Osteoblast (primary cell): ENCODE measurements around the gene RAB11FIP5. TPM values are rescaled to one million over a fixed set of nuclear protein-coding genes. Genes with fewer than 3 reads are reported as not detected.

Experiments used
- DNase-seq: peaks from one replicate; pipeline ENCODE4 v3.0.0; 2011; ENCODE audit warnings: low spot score, mixed read lengths; ENCODE audit not compliant: insufficient read length; ENCODE audit errors: missing footprints
- H2AFZ ChIP-seq: 2 replicates; pipeline ENCODE4 v1.6.0; 2011; ENCODE audit warnings: mild to moderate bottlenecking, low read length
- H3K27ac ChIP-seq: 2 replicates; pipeline ENCODE4 v1.5.1; 2011; ENCODE audit warnings: mild to moderate bottlenecking, low read depth, low read length, moderate library complexity
- H3K27me3 ChIP-seq: 2 replicates; pipeline ENCODE4 v1.6.0; 2012; ENCODE audit warnings: mild to moderate bottlenecking, control low read depth, inconsistent platforms, low read length, moderate library complexity; ENCODE audit not compliant: insufficient read depth
- H3K36me3 ChIP-seq: 2 replicates; pipeline ENCODE4 v1.5.1; 2011; ENCODE audit warnings: mild to moderate bottlenecking, low read length, control low read depth, moderate library complexity; ENCODE audit not compliant: insufficient read depth
- H3K4me1 ChIP-seq: 2 replicates; pipeline ENCODE4 v1.5.1; 2011; ENCODE audit warnings: mild to moderate bottlenecking, low read length, control low read depth, moderate library complexity; ENCODE audit not compliant: insufficient read depth
- H3K4me2 ChIP-seq: 2 replicates; pipeline ENCODE4 v1.6.0; 2011; ENCODE audit warnings: mild to moderate bottlenecking, low read length; ENCODE audit not compliant: insufficient read depth
- H3K4me3 ChIP-seq: fragments of 200-600 bp; sonication (generic); 3 replicates; pipeline ENCODE4 v1.5.1; 2012; ENCODE audit warnings: mild to moderate bottlenecking, low read length, inconsistent platforms; ENCODE audit not compliant: insufficient read depth
- H3K79me2 ChIP-seq: 2 replicates; pipeline ENCODE4 v1.6.0; 2012; ENCODE audit warnings: mild to moderate bottlenecking, low read length, control low read depth, inconsistent platforms; ENCODE audit not compliant: insufficient read depth
- H3K9me3 ChIP-seq: 2 replicates; pipeline ENCODE4 v1.5.1; 2011; ENCODE audit warnings: low read depth, low read length, control low read depth
- H4K20me1 ChIP-seq: 2 replicates; pipeline ENCODE4 v1.6.0; 2012; ENCODE audit warnings: mild to moderate bottlenecking, low read length, control low read depth; ENCODE audit not compliant: insufficient read depth
- total RNA-seq: library from RNA; depleted of rRNA; stranded (reverse); fragments of >200 nt; gene quantifications from 2 replicates; pipeline ENCODE4 v1.2.3, GENCODE V29; 2012
- TF ChIP-seq, protein P1 (sequence below): IDR thresholded peaks from 2 replicates; pipeline ENCODE4 v1.5.1; 2011; ENCODE audit warnings: mild to moderate bottlenecking, low read depth, low read length, moderate library complexity; ENCODE audit errors: extremely low read depth

The RAB11FIP5 gene
- total RNA-seq, 1 donor: 59.0 TPM

DNA sequence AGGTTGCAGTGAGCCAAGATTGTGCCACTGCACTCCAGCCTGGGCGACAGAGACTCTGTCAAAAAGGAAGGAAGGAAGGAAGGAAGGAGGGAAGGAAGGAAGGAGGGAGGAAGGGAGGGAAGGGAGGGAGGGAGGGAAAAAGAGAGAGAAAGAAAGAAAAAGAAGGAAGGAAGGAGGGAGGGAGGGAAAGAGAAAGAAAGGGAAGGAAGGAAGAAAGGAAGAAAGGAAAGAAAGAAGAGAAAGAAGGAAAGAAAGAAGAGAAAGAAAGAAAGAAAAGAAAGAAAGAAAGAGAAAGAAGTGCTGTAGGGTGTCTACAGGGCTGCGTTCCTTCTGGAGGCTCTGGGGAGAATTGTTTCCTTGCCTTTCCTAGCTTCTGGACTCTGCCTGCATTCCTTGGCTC lies 22.5 kb upstream of the RAB11FIP5 start:
- peaks cover 4% of the 10 kb centered on the region for H3K4me1 ChIP-seq
- H3K27ac ChIP-seq: no peak overlapping the region
- no peaks in the 10 kb centered on the region for H3K36me3 ChIP-seq
- TF ChIP-seq, protein P1, sequence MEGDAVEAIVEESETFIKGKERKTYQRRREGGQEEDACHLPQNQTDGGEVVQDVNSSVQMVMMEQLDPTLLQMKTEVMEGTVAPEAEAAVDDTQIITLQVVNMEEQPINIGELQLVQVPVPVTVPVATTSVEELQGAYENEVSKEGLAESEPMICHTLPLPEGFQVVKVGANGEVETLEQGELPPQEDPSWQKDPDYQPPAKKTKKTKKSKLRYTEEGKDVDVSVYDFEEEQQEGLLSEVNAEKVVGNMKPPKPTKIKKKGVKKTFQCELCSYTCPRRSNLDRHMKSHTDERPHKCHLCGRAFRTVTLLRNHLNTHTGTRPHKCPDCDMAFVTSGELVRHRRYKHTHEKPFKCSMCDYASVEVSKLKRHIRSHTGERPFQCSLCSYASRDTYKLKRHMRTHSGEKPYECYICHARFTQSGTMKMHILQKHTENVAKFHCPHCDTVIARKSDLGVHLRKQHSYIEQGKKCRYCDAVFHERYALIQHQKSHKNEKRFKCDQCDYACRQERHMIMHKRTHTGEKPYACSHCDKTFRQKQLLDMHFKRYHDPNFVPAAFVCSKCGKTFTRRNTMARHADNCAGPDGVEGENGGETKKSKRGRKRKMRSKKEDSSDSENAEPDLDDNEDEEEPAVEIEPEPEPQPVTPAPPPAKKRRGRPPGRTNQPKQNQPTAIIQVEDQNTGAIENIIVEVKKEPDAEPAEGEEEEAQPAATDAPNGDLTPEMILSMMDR: no peak
- H3K4me3 ChIP-seq: no peak overlapping the region
- peaks cover 8% of the 10 kb centered on the region for H3K27me3 ChIP-seq
- no peaks in the 10 kb centered on the region for H3K79me2 ChIP-seq
- H2AFZ ChIP-seq: no peak overlapping the region
- H3K4me2 ChIP-seq: no peak overlapping the region
- H3K9me3 ChIP-seq: no peaks in the 10 kb centered on the region
- no peak for DNase-seq
- H4K20me1 ChIP-seq: no peaks in the 10 kb centered on the region

DNA sequence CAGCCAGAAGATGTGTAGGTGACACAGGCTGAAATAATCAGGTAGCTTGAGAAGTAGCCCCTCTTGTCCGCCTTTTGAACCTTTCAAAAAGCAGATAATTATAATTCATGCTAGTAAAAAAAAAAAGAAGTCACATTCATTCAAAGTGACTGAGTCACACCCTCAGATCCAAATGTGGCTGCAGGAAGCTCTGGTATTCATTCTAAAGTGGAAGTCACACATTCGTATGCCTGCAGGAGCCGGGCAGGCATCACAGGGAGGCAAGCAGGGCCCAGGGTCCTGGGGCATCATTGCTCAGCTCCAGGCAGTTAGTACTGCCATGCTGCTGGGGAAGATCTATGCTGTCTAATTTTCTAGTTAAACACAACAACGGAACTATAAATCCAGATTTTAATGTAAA lies 21.7 kb upstream of the RAB11FIP5 start:
- H3K4me3 ChIP-seq: no peak overlapping the region
- H3K4me1 ChIP-seq: peaks cover 4% of the 10 kb centered on the region
- H3K27ac ChIP-seq: no peak overlapping the region
- no peaks in the 10 kb centered on the region for H3K9me3 ChIP-seq
- H3K27me3 ChIP-seq: peaks cover 5% of the 10 kb centered on the region
- H2AFZ ChIP-seq: no peak overlapping the region
- H3K4me2 ChIP-seq: no peak overlapping the region
- no peaks in the 10 kb centered on the region for H3K36me3 ChIP-seq
- no peaks in the 10 kb centered on the region for H3K79me2 ChIP-seq
- DNase-seq: peak; percentile 80
- no peaks in the 10 kb centered on the region for H4K20me1 ChIP-seq
- TF ChIP-seq, protein P1: no peak

DNA sequence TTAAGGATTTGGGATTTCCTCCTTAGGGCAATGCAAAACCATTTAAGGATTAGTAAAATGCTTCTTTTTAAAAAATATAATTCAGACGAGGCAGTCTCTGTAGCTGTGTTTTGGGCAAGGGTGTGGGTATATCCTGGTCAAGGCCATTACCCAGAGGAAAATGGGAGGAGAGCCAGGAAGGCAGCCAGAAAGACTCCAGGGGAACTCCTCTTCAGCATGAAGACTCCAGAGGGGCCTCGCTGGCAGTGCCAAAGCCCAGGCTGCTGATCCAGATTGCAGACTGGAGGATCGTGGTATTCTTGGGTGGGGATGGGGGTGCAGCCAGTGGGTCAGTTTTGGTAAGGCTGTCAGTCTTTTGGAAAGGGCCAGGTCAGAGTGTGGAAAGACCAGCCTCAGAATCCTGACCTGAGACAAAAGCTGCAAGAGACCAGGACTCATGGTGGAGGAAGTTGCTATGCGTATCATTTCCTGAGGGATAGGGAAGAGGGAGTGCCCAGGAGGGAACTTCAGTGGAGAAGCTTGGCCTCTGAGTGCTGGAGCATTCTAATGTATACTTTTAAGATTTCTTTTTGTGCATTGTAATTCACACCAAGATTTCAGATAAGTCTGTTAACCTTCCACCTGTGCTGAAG lies 20.9 kb upstream of the RAB11FIP5 start:
- Histone ChIP-seq H3K27ac (no peak overlapping the region), H3K4me3 (no peak overlapping the region), H3K36me3 (no peaks in the 10 kb centered on the region), H3K4me2 (no peak overlapping the region), H4K20me1 (no peaks in the 10 kb centered on the region), H3K27me3 (peaks cover 3% of the 10 kb centered on the region), H3K79me2 (no peaks in the 10 kb centered on the region), H3K9me3 (no peaks in the 10 kb centered on the region), H3K4me1 (peaks cover 4% of the 10 kb centered on the region), H2AFZ (no peak overlapping the region)
- TF ChIP-seq, protein P1: no peak
- DNase-seq: no peak

DNA sequence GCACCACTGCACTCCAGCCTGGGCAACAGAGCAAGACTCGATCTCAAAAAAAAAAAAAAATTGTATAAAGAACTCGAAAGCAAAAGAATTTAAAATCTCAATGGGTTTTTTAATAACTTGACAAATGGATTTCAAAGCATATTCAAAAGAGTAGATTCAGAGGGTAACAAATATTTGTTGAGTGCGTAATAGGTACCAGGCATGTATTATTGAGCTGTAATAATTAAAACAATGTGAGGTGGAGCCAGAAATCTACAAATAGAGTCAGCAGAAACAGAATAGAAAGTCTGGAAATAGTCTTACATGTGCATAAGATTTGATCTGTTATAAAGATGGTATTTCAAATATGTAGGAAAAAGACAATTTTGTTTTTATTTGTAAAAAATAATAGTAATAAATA lies 19.1 kb upstream of the RAB11FIP5 start:
- H3K36me3 ChIP-seq: no peaks in the 10 kb centered on the region
- H3K4me3 ChIP-seq: no peak overlapping the region
- H3K4me1 ChIP-seq: peaks cover 4% of the 10 kb centered on the region
- TF ChIP-seq, protein P1: no peak
- H4K20me1 ChIP-seq: no peaks in the 10 kb centered on the region
- no peaks in the 10 kb centered on the region for H3K9me3 ChIP-seq
- no peaks in the 10 kb centered on the region for H3K79me2 ChIP-seq
- H3K4me2 ChIP-seq: no peak overlapping the region
- H3K27ac ChIP-seq: no peak overlapping the region
- no peak for DNase-seq
- H3K27me3 ChIP-seq: peaks cover 3% of the 10 kb centered on the region
- H2AFZ ChIP-seq: no peak overlapping the region
